Measurements from ENCODE around the gene TSEN54.
"Not testable (repeated sequence)": the region's sequence is repeated elsewhere in the genome, so short reads cannot be mapped to it uniquely, and the experiment has no call there.

Gene TSEN54

DNA sequence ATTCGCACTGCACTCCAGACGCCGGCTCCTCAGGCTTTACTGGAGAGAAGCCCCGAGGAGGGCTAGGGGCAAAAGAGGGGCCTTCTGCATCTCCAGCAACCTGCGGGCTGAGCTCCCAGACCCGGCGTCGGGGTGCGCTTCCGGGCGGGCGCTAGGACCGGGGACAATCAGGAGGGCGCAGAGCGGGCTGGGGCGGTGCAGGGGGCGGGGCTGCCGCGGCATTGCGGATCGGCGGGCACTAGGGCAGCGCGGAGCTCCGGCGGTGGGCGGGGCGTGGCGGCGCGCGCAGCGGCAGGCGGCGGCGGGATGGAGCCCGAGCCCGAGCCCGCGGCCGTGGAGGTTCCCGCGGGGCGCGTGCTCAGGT lies at the start of gene TSEN54:
Gene TSEN54, plus strand, starts transcription at position 274 of the 364 bp plus-strand sequence. Its CDS starts 33 bp downstream, at position 307.
- DNase-seq (ENCODE audit: low read depth, low spot score): peak; percentile 64

DNA sequence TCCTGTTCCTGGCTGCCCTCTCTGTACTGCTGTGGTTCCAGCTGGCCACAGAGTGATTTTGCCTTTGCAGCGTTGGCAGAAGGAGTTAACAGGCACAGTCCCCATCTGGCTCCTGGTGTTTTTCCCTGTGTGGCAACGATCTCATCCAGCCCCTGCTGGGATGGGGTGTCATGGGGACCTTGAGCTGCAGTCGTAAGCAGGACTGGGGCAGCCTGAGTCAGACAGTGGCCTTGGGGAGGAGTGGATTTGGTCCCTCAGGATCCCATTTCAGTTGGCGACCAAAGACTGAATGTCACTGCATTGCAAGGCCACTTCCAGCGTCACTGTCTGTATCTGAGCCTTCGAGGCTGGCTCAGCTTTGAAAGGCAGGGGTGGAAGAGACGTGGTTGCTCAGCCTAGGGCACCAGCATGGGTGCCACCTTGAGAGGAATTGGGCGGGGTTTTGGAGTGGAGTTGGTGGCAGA lies 48.0 kb upstream of the TSEN54 start:
- no peak for DNase-seq (ENCODE audit: low read depth, low spot score)

DNA sequence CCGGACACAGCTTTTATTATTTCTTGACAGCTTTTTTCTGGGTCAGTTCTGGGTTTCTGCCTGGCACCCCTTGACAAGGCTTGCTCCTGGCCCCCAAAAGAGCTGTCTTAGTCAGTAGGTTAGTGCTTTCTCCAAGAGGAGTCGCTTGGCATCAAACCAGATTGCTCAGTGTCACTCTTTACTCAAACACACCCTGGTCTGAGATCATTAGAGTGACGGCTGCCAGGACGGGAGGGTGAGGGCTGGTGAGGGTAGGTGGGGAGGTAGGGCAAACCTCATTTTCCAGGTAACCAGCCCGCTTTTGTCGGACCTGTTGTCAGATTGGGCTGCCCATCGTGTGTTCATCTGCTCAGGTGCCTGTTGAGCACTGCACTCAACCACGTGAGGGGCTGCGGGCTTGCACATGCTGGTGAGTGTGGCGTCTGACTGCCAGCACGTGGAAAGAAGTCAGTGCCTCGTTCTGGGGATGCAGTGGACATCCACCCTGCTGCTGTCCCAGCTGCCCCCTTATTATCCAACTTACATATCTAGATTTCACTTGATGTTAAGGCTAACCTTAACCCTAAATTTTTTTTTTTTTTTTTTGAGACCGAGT lies 47.5 kb upstream of the TSEN54 start:
- DNase-seq (ENCODE audit: low read depth, low spot score): no peak

DNA sequence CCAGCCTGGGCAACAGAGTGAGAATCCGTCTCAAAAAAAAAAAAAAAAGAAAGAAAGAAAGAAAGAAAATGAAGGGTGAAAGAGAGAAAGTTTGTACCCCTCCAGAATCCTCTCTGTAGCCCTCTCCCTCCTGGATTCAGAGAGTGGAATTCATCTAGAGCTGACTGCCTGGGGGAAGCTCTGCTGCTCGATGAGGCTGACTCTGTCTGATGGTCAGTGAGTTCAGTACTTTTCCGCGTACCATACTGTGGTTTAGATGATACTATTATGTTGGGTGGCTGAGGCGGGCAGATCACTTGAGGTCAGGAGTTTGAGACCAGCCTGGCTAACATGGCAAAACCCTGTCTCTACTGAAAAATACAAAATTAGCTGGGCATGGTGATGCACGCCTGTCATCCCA lies 45.1 kb upstream of the TSEN54 start:
- DNase-seq (ENCODE audit: low read depth, low spot score): no peak

GRCh38 chr17:75472119-75472518 lies 44.2 kb upstream of the TSEN54 start:
- DNase-seq (ENCODE audit: low read depth, low spot score): no peak

GRCh38 chr17:75473246-75473645 lies 43.1 kb upstream of the TSEN54 start:
- DNase-seq (ENCODE audit: low read depth, low spot score): no peak

GRCh38 chr17:75474736-75475135 lies 41.6 kb upstream of the TSEN54 start:
- DNase-seq (ENCODE audit: low read depth, low spot score): no peak

DNA sequence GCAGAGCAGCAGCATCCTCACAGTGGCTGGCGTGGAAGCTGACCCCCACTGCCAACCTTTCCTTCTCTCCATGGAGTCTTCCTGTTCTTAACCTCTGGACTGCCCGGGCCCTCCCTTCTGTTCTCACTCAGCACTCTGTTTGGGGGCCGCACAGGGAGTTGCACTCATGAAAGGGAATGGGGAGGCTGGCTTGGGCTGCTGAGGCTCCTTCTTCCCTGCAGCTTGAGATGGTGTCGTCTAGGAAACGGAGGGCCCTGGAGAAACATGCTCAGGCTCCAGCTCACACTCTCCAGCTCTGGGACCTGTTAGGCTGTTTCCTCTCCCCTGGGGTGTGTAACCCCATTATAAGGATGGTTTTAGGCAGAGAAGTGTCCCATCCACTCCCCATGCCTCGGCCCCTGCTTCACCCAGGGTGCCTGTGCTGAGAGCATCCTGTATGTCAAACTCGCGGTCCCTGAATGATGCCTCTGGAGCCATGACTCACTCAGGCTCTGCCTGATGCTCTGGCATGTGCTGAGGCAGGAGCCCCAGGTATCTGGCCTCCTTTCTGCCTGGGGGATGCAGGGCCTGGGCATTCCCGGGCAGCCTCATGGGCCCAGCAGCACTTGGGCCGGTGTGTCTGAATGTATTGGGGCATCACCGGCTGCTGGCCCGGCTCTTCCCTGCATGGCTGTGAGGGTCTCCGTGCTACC lies 41.0 kb upstream of the TSEN54 start:
- DNase-seq (ENCODE audit: low read depth, low spot score): peak; percentile 59

DNA sequence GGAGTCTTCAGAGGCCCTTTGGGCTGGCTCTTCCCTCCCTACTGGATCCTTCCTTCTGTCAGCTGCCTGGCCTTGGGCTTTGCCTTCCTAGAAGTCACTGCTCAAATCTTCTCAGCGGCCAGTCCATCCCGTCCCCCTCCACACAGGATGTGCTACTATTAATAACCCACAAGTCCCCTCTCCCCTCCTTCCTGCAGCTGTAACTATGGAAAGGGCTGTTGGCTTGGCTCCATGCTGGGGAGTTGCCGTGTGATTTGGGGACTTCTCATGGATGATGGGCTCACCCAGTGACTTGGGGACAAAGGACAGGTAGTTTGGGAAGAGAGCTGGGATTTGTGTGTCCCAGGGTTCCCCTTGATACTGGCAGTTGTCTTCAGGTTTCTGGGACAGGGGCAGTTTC lies 40.5 kb upstream of the TSEN54 start:
- DNase-seq (ENCODE audit: low read depth, low spot score): no peak

GRCh38 chr17:75476271-75476671 lies 40.1 kb upstream of the TSEN54 start:
- no peak for DNase-seq (ENCODE audit: low read depth, low spot score)

DNA sequence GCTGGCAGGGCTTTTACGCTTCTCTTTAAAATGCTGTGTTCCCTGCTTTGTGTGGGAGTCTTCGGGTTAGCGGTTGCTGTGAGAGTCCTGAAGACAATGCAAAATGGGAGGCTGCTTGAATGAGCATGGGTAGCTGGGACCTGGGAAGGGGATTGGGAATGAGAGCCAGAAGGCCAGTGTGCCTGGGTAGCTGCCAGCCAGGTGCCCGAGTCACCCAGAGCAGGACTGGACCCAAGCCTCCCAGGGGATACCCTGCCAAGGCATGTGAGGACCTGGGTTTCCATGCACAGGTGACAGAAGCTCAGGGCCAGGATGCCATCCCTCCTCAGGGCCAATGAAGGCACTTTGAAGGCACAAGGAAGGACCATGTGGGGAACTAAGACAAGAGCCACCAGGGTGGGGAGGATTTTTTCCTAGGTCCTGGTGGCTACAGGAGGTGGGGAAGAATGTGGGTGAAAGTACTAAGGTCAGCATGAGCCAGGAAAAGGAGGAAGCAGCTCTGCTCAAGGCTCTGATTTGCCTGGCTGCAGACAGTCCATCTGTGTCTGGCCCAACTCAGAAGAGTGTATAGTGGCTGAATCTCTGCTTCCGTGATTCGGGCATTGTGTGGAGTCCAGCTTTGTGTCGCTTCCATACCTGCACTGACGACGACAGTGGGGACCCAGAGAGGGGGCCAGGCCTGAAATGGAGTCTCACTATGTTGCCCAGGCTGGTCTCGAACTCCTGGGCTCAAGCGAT lies 39.4 kb upstream of the TSEN54 start:
- no peak for DNase-seq (ENCODE audit: low read depth, low spot score)

DNA sequence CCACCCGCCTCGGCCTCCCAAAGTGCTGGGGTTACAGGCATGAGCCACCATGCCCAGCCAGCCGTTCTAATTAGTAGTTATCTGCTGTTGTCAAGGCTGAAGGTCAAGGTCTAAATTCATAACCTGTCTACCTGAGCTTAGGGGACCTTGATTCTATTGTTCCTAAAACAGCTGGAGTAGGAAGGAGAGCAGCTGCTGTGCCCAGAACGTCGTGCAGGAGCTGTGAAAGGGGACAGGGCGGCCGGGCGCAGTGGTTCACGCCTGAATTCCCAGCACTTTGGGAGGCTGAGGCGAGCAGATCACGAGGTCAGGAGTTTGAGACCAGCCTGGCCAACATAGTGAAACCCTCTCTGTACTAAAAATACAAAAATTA lies 38.9 kb upstream of the TSEN54 start:
- DNase-seq (ENCODE audit: low read depth, low spot score): not testable (repeated sequence)

DNA sequence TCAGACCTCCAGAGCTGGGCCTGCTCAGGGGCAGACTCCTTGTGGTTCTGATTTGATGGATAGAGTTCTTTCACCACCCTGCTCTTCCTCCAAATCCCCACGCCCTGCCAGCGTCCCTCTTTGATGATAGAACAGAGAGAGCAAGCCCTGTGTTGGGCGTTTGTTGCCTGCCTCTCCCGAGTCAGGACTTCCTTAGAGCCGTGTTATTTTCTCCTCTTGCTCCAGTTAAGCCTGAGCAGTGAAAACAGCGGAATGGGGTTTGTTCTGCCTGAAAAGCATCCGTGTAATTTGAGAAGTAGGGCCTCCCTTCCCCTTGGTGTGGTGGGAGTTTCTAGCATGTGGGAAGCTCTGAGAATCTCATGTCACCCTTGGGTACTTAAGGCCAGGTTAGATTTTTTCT lies 37.8 kb upstream of the TSEN54 start:
- no peak for DNase-seq (ENCODE audit: low read depth, low spot score)

DNA sequence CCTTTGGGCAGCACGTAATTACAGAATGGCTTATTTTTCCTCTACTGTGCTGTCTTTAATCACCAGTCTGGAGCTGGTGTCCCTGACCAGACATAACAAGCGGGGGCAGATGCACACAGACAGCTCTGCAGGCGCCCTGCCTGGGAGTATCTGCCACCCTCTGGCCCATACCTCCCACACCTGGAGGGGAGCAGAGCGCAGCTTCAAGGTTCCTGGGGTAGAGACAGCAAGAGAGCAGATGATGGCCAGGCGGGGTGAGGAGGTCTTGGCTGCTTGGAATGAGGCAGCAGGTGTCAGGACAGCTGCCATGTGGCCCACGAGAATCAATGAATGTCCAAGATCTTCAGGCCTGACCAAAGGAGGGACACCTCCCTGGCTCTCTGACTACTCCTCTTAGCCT lies 36.0 kb upstream of the TSEN54 start:
- DNase-seq (ENCODE audit: low read depth, low spot score): no peak

GRCh38 chr17:75481194-75482068 lies 34.9 kb upstream of the TSEN54 start:
- DNase-seq (ENCODE audit: low read depth, low spot score): no peak

GRCh38 chr17:75482098-75482942 lies 34.0 kb upstream of the TSEN54 start:
- no peak for DNase-seq (ENCODE audit: low read depth, low spot score)

GRCh38 chr17:75485688-75486087 lies 30.6 kb upstream of the TSEN54 start:
- DNase-seq (ENCODE audit: low read depth, low spot score): no peak

GRCh38 chr17:75486151-75486550 lies 30.2 kb upstream of the TSEN54 start:
- no peak for DNase-seq (ENCODE audit: low read depth, low spot score)

DNA sequence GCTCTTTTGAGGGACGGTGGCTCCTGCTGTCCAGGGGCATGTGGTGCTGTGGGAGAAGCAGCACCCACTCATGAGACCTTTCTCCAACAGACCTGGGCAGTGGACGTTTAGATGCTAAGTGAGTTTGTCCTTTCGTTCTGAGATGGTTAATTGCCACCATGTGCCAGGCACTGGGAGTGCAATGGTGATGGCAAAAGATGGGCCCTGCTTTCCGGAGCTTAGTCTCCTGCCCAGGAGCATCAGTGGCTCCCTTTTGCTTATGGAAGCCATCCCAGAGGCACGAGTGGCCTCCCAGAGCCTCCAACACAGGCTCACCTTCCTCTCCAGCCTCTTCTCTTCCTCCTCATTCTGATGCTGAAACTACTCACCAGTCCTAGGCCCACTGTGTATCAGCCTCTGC lies 29.4 kb upstream of the TSEN54 start:
- no peak for DNase-seq (ENCODE audit: low read depth, low spot score)

GRCh38 chr17:75487351-75488070 lies 28.8 kb upstream of the TSEN54 start:
- DNase-seq (ENCODE audit: low read depth, low spot score): no peak
